Left ventricle myocardium inferior (tissue), 1 donor: ENCODE data around the gene TIAM1. TPM values are rescaled to one million over a fixed set of nuclear protein-coding genes. Genes with fewer than 3 reads are reported as not detected.

ENCODE experiments used
- DNase-seq: peaks from one replicate; pipeline ENCODE4 v3.0.0-alpha.2; 2020
- H3K27ac ChIP-seq: fragments of 200-600 bp; replicated peaks from 2 replicates; pipeline ENCODE4 v1.8.0; 2021
- H3K27me3 ChIP-seq: fragments of 200-600 bp; 2 replicates; pipeline ENCODE4 v1.8.0; 2021; ENCODE audit warnings: low read depth
- H3K36me3 ChIP-seq: fragments of 200-600 bp; 2 replicates; pipeline ENCODE4 v1.8.0; 2021
- H3K4me1 ChIP-seq: fragments of 200-600 bp; 2 replicates; pipeline ENCODE4 v1.8.0; 2021
- H3K4me3 ChIP-seq: fragments of 200-600 bp; 2 replicates; pipeline ENCODE4 v1.8.0; 2021; ENCODE audit warnings: mild to moderate bottlenecking, moderate library complexity
- H3K9me3 ChIP-seq: fragments of 200-600 bp; replicated peaks from 2 replicates; pipeline ENCODE4 v1.8.0; 2021
- CTCF ChIP-seq: fragments of 200-600 bp; IDR thresholded peaks from 2 replicates; pipeline ENCODE4 v1.8.0; 2021; ENCODE audit warnings: antibody characterized with exemption, mild to moderate bottlenecking, borderline replicate concordance
- intact Hi-C: fragments of 100-400 bp; cut with micrococcal nuclease; formaldehyde crosslinking; loops from one replicate; pipeline ENCODE4 v1.11.0; 2022
- total RNA-seq: library from RNA; stranded (reverse); fragmentation: NEBNext Ultra II Directional; extraction: Animal tissue kit (Norgen Biotek cat#: 25700); gene quantifications from one replicate; pipeline ENCODE4 v1.2.1, GENCODE V29; 2021
- donor health status: DM: no; HTN: yes; CAD: no; lungs with severe emphysema.

TIAM1 gene
- total RNA-seq, 1 donor from 2014 or later, result 1.8 TPM

- Histone ChIP-seq H3K9me3 (no peaks in the 10 kb centered on the region), H3K4me3 (no peak overlapping the region), H3K27me3 (peaks cover 20% of the 10 kb centered on the region), H3K27ac (no peak overlapping the region), H3K36me3 (no peaks in the 10 kb centered on the region), H3K4me1 (peaks cover 3% of the 10 kb centered on the region)
- TF ChIP-seq CTCF, result no peak
- DNase-seq, result no peak
- intact Hi-C loops, result no loop called here
Observed at GRCh38 chr21:31141389-31142000, 202.6 kb downstream of the TIAM1 start.

GRCh38 chr21:31140676-31141075 lies 203.4 kb downstream of the TIAM1 start:
- Histone ChIP-seq H3K27ac (no peak overlapping the region), H3K36me3 (no peaks in the 10 kb centered on the region), H3K4me1 (peaks cover 3% of the 10 kb centered on the region), H3K27me3 (peaks cover 22% of the 10 kb centered on the region), H3K4me3 (no peak overlapping the region), H3K9me3 (no peaks in the 10 kb centered on the region)
- TF ChIP-seq CTCF, result no peak
- DNase-seq, result no peak
- intact Hi-C loops, result no loop called here

DNA sequence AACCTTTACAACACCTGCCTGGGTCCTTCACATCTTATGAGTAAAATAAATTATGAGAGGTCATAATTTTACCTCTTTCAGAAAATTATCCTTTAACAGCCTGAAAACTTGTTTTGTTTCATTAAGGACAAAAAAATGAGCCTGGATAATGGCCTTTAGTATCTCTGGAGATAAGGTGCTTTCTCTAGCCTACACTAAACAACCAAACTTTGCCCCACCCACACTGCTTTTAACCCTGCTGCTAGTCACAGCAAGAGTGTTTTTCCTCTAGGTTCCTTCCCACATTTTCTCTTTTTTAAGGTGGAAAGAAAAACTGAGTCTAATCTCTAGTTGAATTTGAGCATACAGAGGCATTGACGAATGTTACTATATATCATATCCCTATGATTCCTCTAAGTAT lies 204.0 kb downstream of the TIAM1 start:
- H3K4me3 ChIP-seq, result no peak overlapping the region
- no peak for TF ChIP-seq CTCF
- DNase-seq, result no peak
- H3K36me3 ChIP-seq, result no peaks in the 10 kb centered on the region
- H3K4me1 ChIP-seq, result peaks cover 3% of the 10 kb centered on the region
- H3K27ac ChIP-seq, result no peak overlapping the region
- intact Hi-C loops, result no loop called here
- H3K9me3 ChIP-seq, result no peaks in the 10 kb centered on the region
- H3K27me3 ChIP-seq, result peaks cover 22% of the 10 kb centered on the region

GRCh38 chr21:31137960-31138359 lies 206.1 kb downstream of the TIAM1 start:
- no peak for TF ChIP-seq CTCF
- DNase-seq, result no peak
- H3K36me3 ChIP-seq, result no peaks in the 10 kb centered on the region
- intact Hi-C loops, result no loop called here
- H3K9me3 ChIP-seq, result no peaks in the 10 kb centered on the region
- H3K4me3 ChIP-seq, result no peak overlapping the region
- peaks cover 20% of the 10 kb centered on the region for H3K27me3 ChIP-seq
- H3K27ac ChIP-seq, result no peak overlapping the region
- peaks cover 3% of the 10 kb centered on the region for H3K4me1 ChIP-seq

DNA sequence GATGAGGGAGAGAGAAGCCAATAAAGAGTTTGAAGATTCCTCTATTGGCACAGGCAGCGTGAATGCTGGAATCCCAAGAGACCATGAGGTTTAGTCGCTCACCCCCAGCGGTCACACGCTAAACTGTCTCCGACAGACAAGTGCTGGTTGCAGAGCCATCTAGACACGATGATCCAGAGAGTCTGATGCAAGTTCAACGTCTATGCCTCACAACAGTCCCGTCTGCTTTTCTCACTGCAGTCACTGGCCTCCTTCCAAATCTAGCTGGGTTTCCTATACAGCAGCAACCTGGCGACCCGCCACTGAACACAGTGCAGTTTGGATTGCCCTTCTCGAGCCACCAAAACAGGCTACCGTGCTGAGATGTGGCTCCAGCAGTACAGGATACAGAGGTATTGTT lies 207.2 kb downstream of the TIAM1 start:
- intact Hi-C loops, result no loop called here

More for the DNA sequence above, 207.2 kb downstream of the TIAM1 start:
- Histone ChIP-seq H3K36me3 (no peaks in the 10 kb centered on the region), H3K27me3 (peaks cover 12% of the 10 kb centered on the region), H3K4me1 (peaks cover 3% of the 10 kb centered on the region), H3K4me3 (no peak overlapping the region), H3K9me3 (no peaks in the 10 kb centered on the region), H3K27ac (no peak overlapping the region)
- no peak for TF ChIP-seq CTCF
- DNase-seq, result no peak
